ENCODE results near the gene MAP3K4.

Gene MAP3K4

DNA sequence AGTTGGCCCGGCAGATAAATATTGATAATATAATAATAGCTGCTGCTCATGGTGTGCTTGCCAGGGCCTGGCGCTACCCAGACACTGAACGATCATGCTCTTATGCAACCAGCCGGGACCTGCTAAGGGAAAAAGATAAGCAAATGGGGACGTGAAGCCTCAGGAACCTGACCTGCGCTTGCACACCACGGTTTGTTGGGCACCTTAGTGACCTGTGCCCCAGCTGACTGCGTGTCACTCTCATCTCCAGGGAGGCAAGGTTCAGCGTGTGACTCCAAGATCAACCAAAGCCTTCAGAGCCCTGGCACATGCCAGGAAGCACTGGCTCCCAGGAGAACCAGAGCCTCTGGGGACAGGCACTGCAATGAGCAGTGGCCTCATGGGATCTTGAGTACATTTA, 171.2 kb downstream of the MAP3K4 start (continued):
- TF ChIP-seq, protein P1, sequence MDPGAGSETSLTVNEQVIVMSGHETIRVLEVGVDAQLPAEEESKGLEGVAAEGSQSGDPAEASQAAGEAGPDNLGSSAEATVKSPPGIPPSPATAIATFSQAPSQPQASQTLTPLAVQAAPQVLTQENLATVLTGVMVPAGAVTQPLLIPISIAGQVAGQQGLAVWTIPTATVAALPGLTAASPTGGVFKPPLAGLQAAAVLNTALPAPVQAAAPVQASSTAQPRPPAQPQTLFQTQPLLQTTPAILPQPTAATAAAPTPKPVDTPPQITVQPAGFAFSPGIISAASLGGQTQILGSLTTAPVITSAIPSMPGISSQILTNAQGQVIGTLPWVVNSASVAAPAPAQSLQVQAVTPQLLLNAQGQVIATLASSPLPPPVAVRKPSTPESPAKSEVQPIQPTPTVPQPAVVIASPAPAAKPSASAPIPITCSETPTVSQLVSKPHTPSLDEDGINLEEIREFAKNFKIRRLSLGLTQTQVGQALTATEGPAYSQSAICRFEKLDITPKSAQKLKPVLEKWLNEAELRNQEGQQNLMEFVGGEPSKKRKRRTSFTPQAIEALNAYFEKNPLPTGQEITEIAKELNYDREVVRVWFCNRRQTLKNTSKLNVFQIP (CRISPR knock-in tag; IDR thresholded peaks at IDR 0.05; ENCODE audit: borderline replicate concordance, low read depth): no peak
- TF ChIP-seq OSR1 (CRISPR knock-in tag; IDR thresholded peaks at IDR 0.05) (no peak), ZFP30 (CRISPR knock-in tag; IDR thresholded peaks at IDR 0.05) (no peak), ZNF8 (CRISPR knock-in tag; IDR thresholded peaks at IDR 0.05) (no peak)

GRCh38 chr6:161163466-161164181, 172.1 kb downstream of the MAP3K4 start:
- ATAC-seq: no peak
- TF ChIP-seq, protein P1 (CRISPR knock-in tag; IDR thresholded peaks at IDR 0.05; ENCODE audit: borderline replicate concordance, low read depth): no peak

DNA sequence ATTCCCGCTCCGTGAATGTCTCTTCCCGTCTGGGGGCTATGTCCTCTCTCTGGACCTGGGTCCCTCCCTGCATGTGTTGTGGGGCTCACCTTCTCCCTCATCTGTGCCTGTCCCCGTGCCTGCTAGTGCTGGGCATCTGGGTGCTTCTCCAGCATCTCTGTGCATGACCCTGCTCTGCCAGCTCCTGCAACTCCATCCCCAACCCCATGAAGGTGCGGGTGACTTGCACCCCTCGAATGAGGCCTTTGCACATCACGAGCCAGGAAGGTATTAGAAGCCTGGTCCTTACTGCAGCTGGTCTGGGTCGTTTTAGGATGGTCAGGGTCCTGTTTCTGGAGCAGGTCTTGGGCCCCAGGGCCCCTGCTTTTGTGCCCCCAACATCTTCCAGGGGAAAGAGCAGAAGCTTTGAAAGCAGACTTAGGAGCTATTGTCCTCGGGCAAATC, 172.6 kb downstream of the MAP3K4 start:
- no peak for TF ChIP-seq ZNF565 (CRISPR knock-in tag; conservative IDR thresholded peaks at IDR 0.05; ENCODE audit: low read depth)
- TF ChIP-seq SNAI2 (CRISPR knock-in tag; IDR thresholded peaks at IDR 0.05): no peak
- TF ChIP-seq TCF4 (CRISPR knock-in tag; IDR thresholded peaks at IDR 0.05; ENCODE audit: borderline replicate concordance): no peak
- TF ChIP-seq ZNF70 (CRISPR knock-in tag; IDR thresholded peaks at IDR 0.05): no peak
- no peak for TF ChIP-seq TOX (CRISPR knock-in tag; IDR thresholded peaks at IDR 0.05; ENCODE audit: borderline replicate concordance)
- TF ChIP-seq ISL1 (CRISPR knock-in tag; IDR thresholded peaks at IDR 0.05): no peak
- no peak for TF ChIP-seq BACH2 (CRISPR knock-in tag; IDR thresholded peaks at IDR 0.05; ENCODE audit: borderline replicate concordance)
- TF ChIP-seq, protein P2, sequence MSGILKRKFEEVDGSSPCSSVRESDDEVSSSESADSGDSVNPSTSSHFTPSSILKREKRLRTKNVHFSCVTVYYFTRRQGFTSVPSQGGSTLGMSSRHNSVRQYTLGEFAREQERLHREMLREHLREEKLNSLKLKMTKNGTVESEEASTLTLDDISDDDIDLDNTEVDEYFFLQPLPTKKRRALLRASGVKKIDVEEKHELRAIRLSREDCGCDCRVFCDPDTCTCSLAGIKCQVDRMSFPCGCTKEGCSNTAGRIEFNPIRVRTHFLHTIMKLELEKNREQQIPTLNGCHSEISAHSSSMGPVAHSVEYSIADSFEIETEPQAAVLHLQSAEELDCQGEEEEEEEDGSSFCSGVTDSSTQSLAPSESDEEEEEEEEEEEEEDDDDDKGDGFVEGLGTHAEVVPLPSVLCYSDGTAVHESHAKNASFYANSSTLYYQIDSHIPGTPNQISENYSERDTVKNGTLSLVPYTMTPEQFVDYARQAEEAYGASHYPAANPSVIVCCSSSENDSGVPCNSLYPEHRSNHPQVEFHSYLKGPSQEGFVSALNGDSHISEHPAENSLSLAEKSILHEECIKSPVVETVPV (CRISPR knock-in tag; IDR thresholded peaks at IDR 0.05): no peak
- TF ChIP-seq, protein P3, sequence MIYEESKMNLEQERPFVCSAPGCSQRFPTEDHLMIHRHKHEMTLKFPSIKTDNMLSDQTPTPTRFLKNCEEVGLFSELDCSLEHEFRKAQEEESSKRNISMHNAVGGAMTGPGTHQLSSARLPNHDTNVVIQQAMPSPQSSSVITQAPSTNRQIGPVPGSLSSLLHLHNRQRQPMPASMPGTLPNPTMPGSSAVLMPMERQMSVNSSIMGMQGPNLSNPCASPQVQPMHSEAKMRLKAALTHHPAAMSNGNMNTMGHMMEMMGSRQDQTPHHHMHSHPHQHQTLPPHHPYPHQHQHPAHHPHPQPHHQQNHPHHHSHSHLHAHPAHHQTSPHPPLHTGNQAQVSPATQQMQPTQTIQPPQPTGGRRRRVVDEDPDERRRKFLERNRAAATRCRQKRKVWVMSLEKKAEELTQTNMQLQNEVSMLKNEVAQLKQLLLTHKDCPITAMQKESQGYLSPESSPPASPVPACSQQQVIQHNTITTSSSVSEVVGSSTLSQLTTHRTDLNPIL (CRISPR knock-in tag; IDR thresholded peaks at IDR 0.05; ENCODE audit: low read depth): no peak
- no peak for TF ChIP-seq ZFP3 (CRISPR knock-in tag; IDR thresholded peaks at IDR 0.05)
- TF ChIP-seq ZNF8 (CRISPR knock-in tag; IDR thresholded peaks at IDR 0.05): no peak
- TF ChIP-seq ESRRG (CRISPR knock-in tag; IDR thresholded peaks at IDR 0.05): no peak
- no peak for TF ChIP-seq ZC3H10 (CRISPR knock-in tag; IDR thresholded peaks at IDR 0.05)
- TF ChIP-seq PATZ1 (CRISPR knock-in tag; IDR thresholded peaks at IDR 0.05; ENCODE audit: borderline replicate concordance): no peak
- no peak for TF ChIP-seq ARNTL (CRISPR knock-in tag; IDR thresholded peaks at IDR 0.05; ENCODE audit: borderline replicate concordance, low read depth)
- TF ChIP-seq PPARA (CRISPR knock-in tag; IDR thresholded peaks at IDR 0.05; ENCODE audit: borderline replicate concordance): no peak
- no peak for ATAC-seq

DNA sequence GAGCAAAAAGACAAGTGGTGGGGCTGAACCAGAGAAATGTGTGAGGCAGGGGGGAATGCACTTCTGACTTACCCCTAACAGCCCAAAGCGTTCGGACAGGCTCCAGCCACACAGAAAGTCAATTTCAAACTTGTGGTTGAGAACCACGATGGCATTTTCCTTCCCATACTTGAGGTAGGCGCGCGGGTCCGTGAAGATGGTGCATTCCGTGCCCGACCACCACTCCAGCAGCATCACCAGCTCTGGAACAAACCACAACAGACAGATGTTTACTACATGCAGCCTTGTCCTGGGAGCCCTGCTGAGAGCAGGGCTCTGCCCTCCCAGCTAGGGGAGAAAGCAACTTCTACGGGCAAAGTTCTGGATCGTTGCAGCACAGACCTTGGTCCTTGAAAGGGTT, 174.6 kb downstream of the MAP3K4 start:
- no peak for ATAC-seq
- TF ChIP-seq ZFP30 (CRISPR knock-in tag; IDR thresholded peaks at IDR 0.05) (no peak), PATZ1 (CRISPR knock-in tag; IDR thresholded peaks at IDR 0.05; ENCODE audit: borderline replicate concordance) (no peak), TOX (CRISPR knock-in tag; IDR thresholded peaks at IDR 0.05; ENCODE audit: borderline replicate concordance) (no peak), PPARA (CRISPR knock-in tag; IDR thresholded peaks at IDR 0.05; ENCODE audit: borderline replicate concordance) (no peak), ZNF70 (CRISPR knock-in tag; IDR thresholded peaks at IDR 0.05) (no peak), OSR1 (CRISPR knock-in tag; IDR thresholded peaks at IDR 0.05) (no peak), ARNTL (CRISPR knock-in tag; IDR thresholded peaks at IDR 0.05; ENCODE audit: borderline replicate concordance, low read depth) (no peak), ZC3H10 (CRISPR knock-in tag; IDR thresholded peaks at IDR 0.05) (no peak)
- TF ChIP-seq, protein P2 (CRISPR knock-in tag; IDR thresholded peaks at IDR 0.05): no peak
- TF ChIP-seq, protein P4, sequence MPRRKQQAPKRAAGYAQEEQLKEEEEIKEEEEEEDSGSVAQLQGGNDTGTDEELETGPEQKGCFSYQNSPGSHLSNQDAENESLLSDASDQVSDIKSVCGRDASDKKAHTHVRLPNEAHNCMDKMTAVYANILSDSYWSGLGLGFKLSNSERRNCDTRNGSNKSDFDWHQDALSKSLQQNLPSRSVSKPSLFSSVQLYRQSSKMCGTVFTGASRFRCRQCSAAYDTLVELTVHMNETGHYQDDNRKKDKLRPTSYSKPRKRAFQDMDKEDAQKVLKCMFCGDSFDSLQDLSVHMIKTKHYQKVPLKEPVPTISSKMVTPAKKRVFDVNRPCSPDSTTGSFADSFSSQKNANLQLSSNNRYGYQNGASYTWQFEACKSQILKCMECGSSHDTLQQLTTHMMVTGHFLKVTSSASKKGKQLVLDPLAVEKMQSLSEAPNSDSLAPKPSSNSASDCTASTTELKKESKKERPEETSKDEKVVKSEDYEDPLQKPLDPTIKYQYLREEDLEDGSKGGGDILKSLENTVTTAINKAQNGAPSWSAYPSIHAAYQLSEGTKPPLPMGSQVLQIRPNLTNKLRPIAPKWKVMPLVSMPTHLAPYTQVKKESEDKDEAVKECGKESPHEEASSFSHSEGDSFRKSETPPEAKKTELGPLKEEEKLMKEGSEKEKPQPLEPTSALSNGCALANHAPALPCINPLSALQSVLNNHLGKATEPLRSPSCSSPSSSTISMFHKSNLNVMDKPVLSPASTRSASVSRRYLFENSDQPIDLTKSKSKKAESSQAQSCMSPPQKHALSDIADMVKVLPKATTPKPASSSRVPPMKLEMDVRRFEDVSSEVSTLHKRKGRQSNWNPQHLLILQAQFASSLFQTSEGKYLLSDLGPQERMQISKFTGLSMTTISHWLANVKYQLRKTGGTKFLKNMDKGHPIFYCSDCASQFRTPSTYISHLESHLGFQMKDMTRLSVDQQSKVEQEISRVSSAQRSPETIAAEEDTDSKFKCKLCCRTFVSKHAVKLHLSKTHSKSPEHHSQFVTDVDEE (CRISPR knock-in tag; IDR thresholded peaks at IDR 0.05): no peak
